ENCODE data around the gene LRIG3.
A peak's percentile ranks its signal among the peaks of the same experiment; 100 is the strongest.

Gene LRIG3

DNA sequence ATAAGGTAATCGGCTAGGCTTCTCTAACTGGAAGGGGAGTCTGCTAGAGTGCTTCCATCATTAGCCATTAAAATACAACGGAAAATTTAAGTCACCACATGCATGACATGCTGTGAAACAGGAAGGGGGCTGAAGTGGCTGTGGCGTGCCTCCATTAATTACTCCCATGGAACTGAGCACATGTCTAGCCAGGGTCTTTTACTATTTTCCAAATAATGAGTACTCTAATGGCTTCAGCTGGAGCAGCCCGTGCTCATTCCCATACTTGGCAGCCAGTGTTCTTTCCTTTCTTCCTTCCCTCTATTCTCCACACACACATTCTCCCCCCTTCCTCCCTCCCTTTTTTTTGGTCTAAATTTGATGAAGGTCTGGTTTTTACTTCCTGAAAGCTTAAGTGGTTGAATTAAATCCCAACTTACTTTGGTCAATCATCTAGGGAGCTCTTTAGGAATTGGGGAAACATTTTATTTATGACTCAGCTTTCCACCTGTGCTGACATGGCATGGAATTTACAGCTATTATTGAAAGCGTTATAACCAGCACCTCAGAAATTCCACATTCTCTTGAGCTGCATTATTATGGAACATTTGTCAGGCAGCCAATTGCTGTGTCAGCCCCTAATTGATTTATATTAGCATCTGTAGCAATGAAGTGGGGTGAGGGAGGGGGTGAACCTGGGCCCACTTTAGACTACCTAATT, 72.3 kb downstream of the LRIG3 start:
- H3K4me1 ChIP-seq: no peaks in the 10 kb centered on the region
- H3K27me3 ChIP-seq (ENCODE audit: control insufficient read depth, insufficient read depth, low read length): no peaks in the 10 kb centered on the region
- no peaks in the 10 kb centered on the region for H3K9me3 ChIP-seq (ENCODE audit: control insufficient read depth, low read length)
- H3K27ac ChIP-seq: no peak overlapping the region
- H3K36me3 ChIP-seq (ENCODE audit: control insufficient read depth, insufficient read depth, low read length): no peaks in the 10 kb centered on the region
- no peak overlapping the region for H3K4me2 ChIP-seq (ENCODE audit: low read length)
- H3K79me2 ChIP-seq: no peaks in the 10 kb centered on the region
- no peak overlapping the region for H3K4me3 ChIP-seq (ENCODE audit: low read depth, low read length)
- H3K9ac ChIP-seq: no peak overlapping the region
- TF ChIP-seq, protein P1, sequence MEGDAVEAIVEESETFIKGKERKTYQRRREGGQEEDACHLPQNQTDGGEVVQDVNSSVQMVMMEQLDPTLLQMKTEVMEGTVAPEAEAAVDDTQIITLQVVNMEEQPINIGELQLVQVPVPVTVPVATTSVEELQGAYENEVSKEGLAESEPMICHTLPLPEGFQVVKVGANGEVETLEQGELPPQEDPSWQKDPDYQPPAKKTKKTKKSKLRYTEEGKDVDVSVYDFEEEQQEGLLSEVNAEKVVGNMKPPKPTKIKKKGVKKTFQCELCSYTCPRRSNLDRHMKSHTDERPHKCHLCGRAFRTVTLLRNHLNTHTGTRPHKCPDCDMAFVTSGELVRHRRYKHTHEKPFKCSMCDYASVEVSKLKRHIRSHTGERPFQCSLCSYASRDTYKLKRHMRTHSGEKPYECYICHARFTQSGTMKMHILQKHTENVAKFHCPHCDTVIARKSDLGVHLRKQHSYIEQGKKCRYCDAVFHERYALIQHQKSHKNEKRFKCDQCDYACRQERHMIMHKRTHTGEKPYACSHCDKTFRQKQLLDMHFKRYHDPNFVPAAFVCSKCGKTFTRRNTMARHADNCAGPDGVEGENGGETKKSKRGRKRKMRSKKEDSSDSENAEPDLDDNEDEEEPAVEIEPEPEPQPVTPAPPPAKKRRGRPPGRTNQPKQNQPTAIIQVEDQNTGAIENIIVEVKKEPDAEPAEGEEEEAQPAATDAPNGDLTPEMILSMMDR (IDR thresholded peaks at IDR 0.05): no peak
- H2AFZ ChIP-seq: no peak overlapping the region

DNA sequence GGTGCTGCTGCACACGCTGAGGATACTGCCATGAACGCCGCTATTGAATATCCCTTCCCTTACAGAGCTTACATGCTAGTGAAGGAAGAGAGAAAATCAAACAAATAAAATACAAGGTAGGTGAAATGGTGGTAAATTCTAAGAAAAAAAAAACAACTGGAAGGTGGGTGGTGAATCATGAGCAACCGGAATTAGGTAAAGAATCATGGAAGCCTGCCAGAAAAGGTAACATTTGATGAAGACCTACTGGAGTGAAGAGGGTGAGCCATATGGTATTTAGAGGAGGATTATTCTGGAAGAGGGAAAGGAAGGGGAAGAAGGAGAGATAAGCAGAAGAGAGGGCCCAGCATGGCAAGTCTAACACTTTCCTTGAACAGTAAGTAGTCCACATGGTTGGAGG, 76.1 kb downstream of the LRIG3 start:
- no peaks in the 10 kb centered on the region for H3K27me3 ChIP-seq (ENCODE audit: control insufficient read depth, insufficient read depth, low read length)
- no peaks in the 10 kb centered on the region for H3K9me3 ChIP-seq (ENCODE audit: control insufficient read depth, low read length)
- H3K4me1 ChIP-seq: no peaks in the 10 kb centered on the region
- no peak overlapping the region for H3K4me2 ChIP-seq (ENCODE audit: low read length)
- H3K27ac ChIP-seq: no peak overlapping the region
- no peaks in the 10 kb centered on the region for H3K36me3 ChIP-seq (ENCODE audit: control insufficient read depth, insufficient read depth, low read length)
- no peak overlapping the region for H2AFZ ChIP-seq
- H3K4me3 ChIP-seq (ENCODE audit: low read depth, low read length): no peak overlapping the region
- H3K79me2 ChIP-seq: no peaks in the 10 kb centered on the region
- H3K9ac ChIP-seq: no peak overlapping the region
- TF ChIP-seq, protein P1 (IDR thresholded peaks at IDR 0.05): no peak

GRCh38 chr12:58841058-58841798, 79.1 kb downstream of the LRIG3 start:
- H3K4me2 ChIP-seq (ENCODE audit: low read length): no peak overlapping the region

DNA sequence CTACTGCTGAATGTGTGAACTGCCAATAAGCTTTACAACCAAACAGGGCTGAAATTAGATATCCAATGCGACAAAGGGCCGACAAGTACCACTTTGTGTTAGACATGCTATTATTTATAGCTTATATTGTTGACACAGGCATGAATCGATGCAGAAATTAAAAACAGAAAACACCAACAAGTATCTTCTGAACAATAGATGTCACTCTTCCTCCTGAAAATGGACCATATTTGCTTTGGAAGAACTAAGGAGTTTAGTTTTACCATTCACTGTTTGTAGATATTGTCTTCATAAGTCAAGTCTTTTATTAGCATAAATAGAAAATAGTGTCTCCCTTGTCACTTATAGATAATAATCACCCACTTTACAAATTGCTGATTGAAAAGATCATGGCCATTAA, 86.5 kb downstream of the LRIG3 start:
- TF ChIP-seq, protein P1 (IDR thresholded peaks at IDR 0.05): peak; percentile 28
- no peak overlapping the region for H3K27ac ChIP-seq

More at GRCh38 chr12:58841058-58841798, 79.1 kb downstream of the LRIG3 start:
- Histone ChIP-seq H3K27ac (no peak overlapping the region), H3K27me3 (ENCODE audit: control insufficient read depth, insufficient read depth, low read length) (no peaks in the 10 kb centered on the region), H3K9me3 (ENCODE audit: control insufficient read depth, low read length) (no peaks in the 10 kb centered on the region), H3K4me1 (no peaks in the 10 kb centered on the region), H2AFZ (no peak overlapping the region), H3K79me2 (no peaks in the 10 kb centered on the region), H3K9ac (no peak overlapping the region), H3K36me3 (ENCODE audit: control insufficient read depth, insufficient read depth, low read length) (no peaks in the 10 kb centered on the region), H3K4me3 (ENCODE audit: low read depth, low read length) (no peak overlapping the region)
- TF ChIP-seq, protein P1 (IDR thresholded peaks at IDR 0.05): no peak

More for the DNA sequence above, 86.5 kb downstream of the LRIG3 start:
- Histone ChIP-seq H3K36me3 (ENCODE audit: control insufficient read depth, insufficient read depth, low read length) (no peaks in the 10 kb centered on the region), H3K9ac (no peak overlapping the region), H3K79me2 (no peaks in the 10 kb centered on the region), H2AFZ (no peak overlapping the region), H3K27me3 (ENCODE audit: control insufficient read depth, insufficient read depth, low read length) (no peaks in the 10 kb centered on the region), H3K4me3 (ENCODE audit: low read depth, low read length) (no peak overlapping the region), H3K4me2 (ENCODE audit: low read length) (no peak overlapping the region), H3K4me1 (no peaks in the 10 kb centered on the region), H3K9me3 (ENCODE audit: control insufficient read depth, low read length) (no peaks in the 10 kb centered on the region)
